CD4-positive, alpha-beta T cell (primary cell): ENCODE measurements around the gene NCKAP5. TPM values are rescaled to one million over a fixed set of nuclear protein-coding genes. Genes with fewer than 3 reads are reported as not detected.

Source experiments
- ATAC-seq: fragments of 200-7000 bp; cut with Tn5 transposase; one replicate; pipeline ENCODE4 v1.10.0; 2022; ENCODE audit warnings: mild to moderate bottlenecking; ENCODE audit not compliant: poor library complexity
- CTCF ChIA-PET: fragments of 350-600 bp; sonication (Branson Sonifier 250); formaldehyde crosslinking; loops from one replicate; lab custom pipeline; 2021; ENCODE audit warnings: antibody characterized with exemption, inconsistent platforms; lab: Charles Lee
- POLR2A ChIA-PET: fragments of 350-600 bp; sonication (Branson Sonifier 250); formaldehyde crosslinking; loops from one replicate; lab custom pipeline; 2021; ENCODE audit warnings: antibody characterized with exemption, inconsistent platforms; lab: Charles Lee
- DNase-seq, 14 experiments: peaks; one replicate each; pipeline ENCODE4 v3.0.0-alpha.2; 2013 to 2020; ENCODE audit warnings: mixed read lengths in 2 of 14
- H3K27ac ChIP-seq, 2 donors: one replicate each; pipeline versions ENCODE4 v1.5.1 to v1.7.0; 2013; ENCODE audit warnings: low read length in 2 of 2, low read depth in 1 of 2, mild to moderate bottlenecking in 1 of 2
- H3K27me3 ChIP-seq, 2 experiments: 1 replicate in 1 of 2; 2 replicates in 1 of 2; pipeline versions ENCODE4 v1.6.1 to v1.7.0; 2013; ENCODE audit warnings: low read length in 2 of 2, control low read depth in 1 of 2, mild to moderate bottlenecking in 1 of 2, moderate library complexity in 1 of 2; ENCODE audit not compliant: insufficient read depth in 2 of 2, control insufficient read depth in 1 of 2
- H3K36me3 ChIP-seq: one replicate; pipeline ENCODE4 v1.6.1; 2013; ENCODE audit warnings: low read length, control low read depth; ENCODE audit not compliant: insufficient read depth
- H3K4me1 ChIP-seq: one replicate; pipeline ENCODE4 v1.6.1; 2013; ENCODE audit warnings: low read length, control low read depth; ENCODE audit not compliant: insufficient read depth
- H3K4me3 ChIP-seq: one replicate; pipeline ENCODE4 v1.5.1; 2013; ENCODE audit warnings: mild to moderate bottlenecking, low read length, moderate library complexity
- H3K9me3 ChIP-seq, 2 experiments: 1 replicate in 1 of 2; 2 replicates in 1 of 2; pipeline versions ENCODE4 v1.6.1 to v1.7.0; 2013; ENCODE audit warnings: low read length in 2 of 2, mild to moderate bottlenecking in 2 of 2, control low read depth in 1 of 2, moderate library complexity in 1 of 2; ENCODE audit not compliant: control insufficient read depth in 1 of 2, insufficient read depth in 1 of 2
- H3K27ac Mint-ChIP-seq: one replicate; pipeline ENCODE4 v1.8.0; 2020; ENCODE audit warnings: mixed read lengths
- H3K27me3 Mint-ChIP-seq: one replicate; pipeline ENCODE4 v1.8.0; 2021; ENCODE audit warnings: mixed read lengths
- H3K36me3 Mint-ChIP-seq: one replicate; pipeline ENCODE4 v1.8.0; 2021; ENCODE audit warnings: low read depth, mixed read lengths
- H3K4me1 Mint-ChIP-seq: one replicate; pipeline ENCODE4 v1.8.0; 2021; ENCODE audit warnings: low read depth, mixed read lengths
- H3K4me3 Mint-ChIP-seq: one replicate; pipeline ENCODE4 v1.8.0; 2020; ENCODE audit warnings: mild to moderate bottlenecking, mixed read lengths
- H3K9me3 Mint-ChIP-seq: one replicate; pipeline ENCODE4 v1.8.0; 2020; ENCODE audit warnings: mixed read lengths
- intact Hi-C, 2 experiments: fragments of 100-400 bp; cut with DNase I in 1 of 2; cut with micrococcal nuclease in 1 of 2; formaldehyde crosslinking; loops; one replicate each; pipeline versions ENCODE4 v1.15.1 to v1.9.0; 2023 to 2025; cut with DNase I, micrococcal nuclease
- total RNA-seq, 174 experiments: library from RNA in 2 of 174; stranded (reverse) in 2 of 174; gene quantifications; one replicate each; pipeline ENCODE4 v1.2.3 and lab custom pipeline; 2021 to 2026
- TF ChIP-seq, protein P1 (sequence below): fragments of 200-600 bp; IDR thresholded peaks from one replicate; pipeline ENCODE4 v1.8.0; 2022; ENCODE audit warnings: antibody characterized with exemption, mild to moderate bottlenecking

NCKAP5 gene
- total RNA-seq, 2 experiments from 2014 or later: not detected

- H3K9me3 ChIP-seq: no peaks in the 10 kb centered on the region
- no peak overlapping the region for H3K4me3 ChIP-seq
- no peak for DNase-seq
- TF ChIP-seq, protein P1, sequence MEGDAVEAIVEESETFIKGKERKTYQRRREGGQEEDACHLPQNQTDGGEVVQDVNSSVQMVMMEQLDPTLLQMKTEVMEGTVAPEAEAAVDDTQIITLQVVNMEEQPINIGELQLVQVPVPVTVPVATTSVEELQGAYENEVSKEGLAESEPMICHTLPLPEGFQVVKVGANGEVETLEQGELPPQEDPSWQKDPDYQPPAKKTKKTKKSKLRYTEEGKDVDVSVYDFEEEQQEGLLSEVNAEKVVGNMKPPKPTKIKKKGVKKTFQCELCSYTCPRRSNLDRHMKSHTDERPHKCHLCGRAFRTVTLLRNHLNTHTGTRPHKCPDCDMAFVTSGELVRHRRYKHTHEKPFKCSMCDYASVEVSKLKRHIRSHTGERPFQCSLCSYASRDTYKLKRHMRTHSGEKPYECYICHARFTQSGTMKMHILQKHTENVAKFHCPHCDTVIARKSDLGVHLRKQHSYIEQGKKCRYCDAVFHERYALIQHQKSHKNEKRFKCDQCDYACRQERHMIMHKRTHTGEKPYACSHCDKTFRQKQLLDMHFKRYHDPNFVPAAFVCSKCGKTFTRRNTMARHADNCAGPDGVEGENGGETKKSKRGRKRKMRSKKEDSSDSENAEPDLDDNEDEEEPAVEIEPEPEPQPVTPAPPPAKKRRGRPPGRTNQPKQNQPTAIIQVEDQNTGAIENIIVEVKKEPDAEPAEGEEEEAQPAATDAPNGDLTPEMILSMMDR: no peak
- Mint-ChIP-seq H3K27ac (no peak overlapping the region), H3K4me3 (no peak overlapping the region), H3K4me1 (no peaks in the 10 kb centered on the region), H3K36me3 (no peaks in the 10 kb centered on the region), H3K27me3 (no peaks in the 10 kb centered on the region), H3K9me3 (peaks cover 3% of the 10 kb centered on the region)
- no peak overlapping the region for H3K27ac ChIP-seq
- intact Hi-C loops: no loop called here
- CTCF ChIA-PET: no interaction called here
- POLR2A ChIA-PET: no interaction called here
- no peaks in the 10 kb centered on the region for H3K27me3 ChIP-seq
- no peak for ATAC-seq
- H3K36me3 ChIP-seq: no peaks in the 10 kb centered on the region
- no peaks in the 10 kb centered on the region for H3K4me1 ChIP-seq
Observed at GRCh38 chr2:133098787-133099186, 469.5 kb downstream of the NCKAP5 start.

DNA sequence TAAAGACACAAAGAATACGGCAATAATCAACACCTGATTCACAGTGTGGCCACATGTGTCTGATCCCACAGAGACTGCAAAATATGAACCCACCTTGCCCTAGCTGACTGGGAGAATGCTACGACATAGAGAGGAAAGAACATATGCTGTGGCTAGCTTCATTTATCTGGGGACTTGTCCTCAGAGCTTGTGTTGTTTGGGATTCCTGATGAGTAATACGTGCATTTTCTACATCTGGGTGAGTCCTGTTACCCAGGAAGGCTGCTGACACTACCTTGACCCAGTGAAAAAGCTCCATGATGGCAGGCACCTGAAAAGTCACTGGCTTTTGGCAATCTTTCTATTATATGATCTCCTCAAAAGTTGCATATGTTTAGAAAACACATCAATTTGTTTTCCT, 470.6 kb downstream of the NCKAP5 start:
- Histone ChIP-seq H3K9me3 (no peaks in the 10 kb centered on the region), H3K4me3 (no peak overlapping the region), H3K36me3 (no peaks in the 10 kb centered on the region), H3K27ac (no peak overlapping the region), H3K4me1 (no peaks in the 10 kb centered on the region), H3K27me3 (no peaks in the 10 kb centered on the region)
- ATAC-seq (no peak), DNase-seq (no peak)
- CTCF ChIA-PET: no interaction called here
- Mint-ChIP-seq H3K36me3 (no peaks in the 10 kb centered on the region), H3K4me3 (no peak overlapping the region), H3K27ac (no peak overlapping the region), H3K9me3 (peaks cover 3% of the 10 kb centered on the region), H3K27me3 (no peaks in the 10 kb centered on the region), H3K4me1 (no peaks in the 10 kb centered on the region)
- intact Hi-C loops: no loop called here
- TF ChIP-seq, protein P1: no peak
- POLR2A ChIA-PET: no interaction called here

DNA sequence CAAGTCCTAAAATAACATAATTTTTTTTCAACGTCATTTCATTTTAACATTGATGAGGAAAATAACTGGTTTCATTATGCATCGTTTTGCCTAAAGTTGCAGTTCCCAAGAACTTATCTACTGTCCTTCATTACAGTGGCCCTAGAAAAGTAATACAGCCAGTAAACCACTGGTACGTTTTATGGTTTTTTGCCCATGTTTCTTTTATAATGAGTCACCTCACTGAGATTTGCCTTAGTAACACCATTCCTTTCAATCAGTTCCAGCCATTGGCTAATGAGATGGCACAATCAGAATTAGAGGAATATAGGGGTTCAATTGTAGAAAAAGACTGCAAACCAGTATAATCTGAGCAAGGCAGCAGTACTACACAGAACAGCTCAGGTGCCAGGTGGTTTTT, 475.7 kb downstream of the NCKAP5 start:
- DNase-seq (no peak), ATAC-seq (no peak)
- H3K4me1 ChIP-seq: no peaks in the 10 kb centered on the region
- Mint-ChIP-seq H3K9me3 (no peaks in the 10 kb centered on the region), H3K4me1 (no peaks in the 10 kb centered on the region), H3K4me3 (no peak overlapping the region), H3K27ac (no peak overlapping the region), H3K36me3 (no peaks in the 10 kb centered on the region), H3K27me3 (no peaks in the 10 kb centered on the region)
- H3K9me3 ChIP-seq: no peaks in the 10 kb centered on the region
- H3K36me3 ChIP-seq: no peaks in the 10 kb centered on the region
- H3K27me3 ChIP-seq: no peaks in the 10 kb centered on the region
- CTCF ChIA-PET: no interaction called here
- TF ChIP-seq, protein P1: no peak
- POLR2A ChIA-PET: no interaction called here
- H3K27ac ChIP-seq: no peak overlapping the region
- intact Hi-C loops: no loop called here
- H3K4me3 ChIP-seq: no peak overlapping the region
